Neural progenitor cell (in vitro differentiated cells): Measurements from ENCODE around the gene EIF2B2. TPM values are rescaled to one million over a fixed set of nuclear protein-coding genes. Genes with fewer than 3 reads are reported as not detected.

Source experiments
- DNase-seq: peaks from one replicate; pipeline ENCODE4 v3.0.0-alpha.2; 2016; ENCODE audit warnings: low spot score
- H2AFZ ChIP-seq: fragments of 200-600 bp; sonication (generic); replicated peaks from 2 replicates; pipeline ENCODE4 v1.6.1; 2016; ENCODE audit warnings: antibody characterized with exemption
- H3F3A ChIP-seq: fragments of 200-600 bp; sonication (generic); 2 replicates; pipeline ENCODE4 v1.6.1; 2016; ENCODE audit warnings: antibody characterized with exemption, low read depth
- H3K27ac ChIP-seq: fragments of 200-600 bp; sonication (generic); 2 replicates; pipeline ENCODE4 v1.5.1; 2016; ENCODE audit warnings: mild to moderate bottlenecking
- H3K27me3 ChIP-seq: fragments of 200-600 bp; sonication (generic); 2 replicates; pipeline ENCODE4 v1.6.1; 2016; ENCODE audit warnings: mild to moderate bottlenecking, moderate library complexity
- H3K36me3 ChIP-seq: fragments of 200-600 bp; sonication (generic); 2 replicates; pipeline ENCODE4 v1.5.1; 2016
- H3K4me1 ChIP-seq: fragments of 200-600 bp; sonication (generic); 2 replicates; pipeline ENCODE4 v1.6.1; 2016; ENCODE audit warnings: mixed run types
- H3K4me2 ChIP-seq: fragments of 200-600 bp; sonication (generic); 2 replicates; pipeline ENCODE4 v1.6.1; 2016
- H3K4me3 ChIP-seq: fragments of 200-600 bp; sonication (generic); 2 replicates; pipeline ENCODE4 v1.5.1; 2016
- H3K79me2 ChIP-seq: fragments of 200-600 bp; sonication (generic); 2 replicates; pipeline ENCODE4 v1.6.1; 2016; ENCODE audit warnings: low read depth
- H3K9ac ChIP-seq: fragments of 200-600 bp; sonication (generic); 2 replicates; pipeline ENCODE4 v1.6.1; 2016
- H3K9me3 ChIP-seq: fragments of 200-600 bp; sonication (generic); 2 replicates; pipeline ENCODE4 v1.5.1; 2016; ENCODE audit warnings: low read depth
- H4K20me1 ChIP-seq: fragments of 200-600 bp; sonication (generic); 2 replicates; pipeline ENCODE4 v1.6.1; 2016; ENCODE audit warnings: low read depth
- H3K27ac Mint-ChIP-seq: 3 replicates; pipeline ENCODE4 v1.8.0; 2021; ENCODE audit warnings: mixed read lengths
- H3K27me3 Mint-ChIP-seq: 2 replicates; pipeline ENCODE4 v1.8.0; 2022; ENCODE audit warnings: low read depth, mild to moderate bottlenecking, inconsistent platforms, moderate library complexity, mixed read lengths; ENCODE audit not compliant: insufficient read depth
- H3K36me3 Mint-ChIP-seq: 3 replicates; pipeline ENCODE4 v1.8.0; 2021; ENCODE audit warnings: mixed read lengths
- H3K4me1 Mint-ChIP-seq: 3 replicates; pipeline ENCODE4 v1.8.0; 2021; ENCODE audit warnings: mixed read lengths
- H3K4me3 Mint-ChIP-seq: 3 replicates; pipeline ENCODE4 v1.8.0; 2021; ENCODE audit warnings: mild to moderate bottlenecking, moderate library complexity, mixed read lengths
- H3K9me3 Mint-ChIP-seq: 3 replicates; pipeline ENCODE4 v1.8.0; 2020; ENCODE audit warnings: mixed read lengths
- CTCF ChIP-seq: fragments of 200-600 bp; sonication (generic); IDR thresholded peaks from 2 replicates; pipeline ENCODE4 v1.5.1; 2017; ENCODE audit warnings: antibody characterized with exemption, mild to moderate bottlenecking
- EZH2 ChIP-seq: fragments of 200-600 bp; sonication (generic); IDR thresholded peaks from 2 replicates; pipeline ENCODE4 v1.6.1; 2017; ENCODE audit warnings: antibody characterized with exemption, mild to moderate bottlenecking, moderate library complexity
- EZH2phosphoT487 ChIP-seq: fragments of 200-600 bp; sonication (generic); IDR thresholded peaks from 2 replicates; pipeline ENCODE4 v1.6.1; 2017; ENCODE audit warnings: antibody characterized with exemption
- total RNA-seq: library from RNA; depleted of rRNA; stranded (reverse); fragments of >200 nt; gene quantifications from 2 replicates; pipeline ENCODE4 v1.2.3, GENCODE V29; 2015; ENCODE audit warnings: low replicate concordance

The EIF2B2 gene
- total RNA-seq, 1 donor from 2014 or later = 26.9 TPM

- peaks cover 8% of the 10 kb centered on the region for H3K4me1 ChIP-seq
- peaks cover 15% of the 10 kb centered on the region for H3F3A ChIP-seq
- H3K27me3 ChIP-seq = no peaks in the 10 kb centered on the region
- peaks cover 4% of the 10 kb centered on the region for H3K9me3 Mint-ChIP-seq
- H3K4me2 ChIP-seq = no peak overlapping the region
- no peak overlapping the region for H2AFZ ChIP-seq
- peak overlapping the region; percentile 17 for H3K4me3 Mint-ChIP-seq
- peaks cover 22% of the 10 kb centered on the region for H3K79me2 ChIP-seq
- H3K4me1 Mint-ChIP-seq = peaks cover 15% of the 10 kb centered on the region
- peaks cover 11% of the 10 kb centered on the region for H3K36me3 Mint-ChIP-seq
- H3K36me3 ChIP-seq = no peaks in the 10 kb centered on the region
- TF ChIP-seq EZH2 = no peak
- TF ChIP-seq CTCF = no peak
- TF ChIP-seq EZH2phosphoT487 = no peak
- H3K9me3 ChIP-seq = no peaks in the 10 kb centered on the region
- H3K27ac Mint-ChIP-seq = no peak overlapping the region
- H3K4me3 ChIP-seq = no peak overlapping the region
- H4K20me1 ChIP-seq = peaks cover 9% of the 10 kb centered on the region
- DNase-seq = no peak
- no peak overlapping the region for H3K27ac ChIP-seq
- H3K27me3 Mint-ChIP-seq = no peaks in the 10 kb centered on the region
- no peak overlapping the region for H3K9ac ChIP-seq
Observed at GRCh38 chr14:75001261-75001660, 1.5 kb upstream of the EIF2B2 start.

GRCh38 chr14:75001899-75002298 lies 822 bp upstream of the EIF2B2 start:
- no peaks in the 10 kb centered on the region for H3K27me3 Mint-ChIP-seq
- no peak overlapping the region for H3K27ac ChIP-seq
- no peaks in the 10 kb centered on the region for H3K27me3 ChIP-seq
- peaks cover 22% of the 10 kb centered on the region for H3K79me2 ChIP-seq
- H3K27ac Mint-ChIP-seq = peak overlapping the region; percentile 50
- peak overlapping the region; percentile 99 for H3K4me3 Mint-ChIP-seq
- TF ChIP-seq EZH2phosphoT487 = no peak
- no peak for DNase-seq
- no peak overlapping the region for H3K9ac ChIP-seq
- no peaks in the 10 kb centered on the region for H3K9me3 ChIP-seq
- H3K4me3 ChIP-seq = peak overlapping the region; percentile 85
- peaks cover 8% of the 10 kb centered on the region for H3K4me1 ChIP-seq
- H3K36me3 ChIP-seq = no peaks in the 10 kb centered on the region
- peaks cover 12% of the 10 kb centered on the region for H3K36me3 Mint-ChIP-seq
- peaks cover 9% of the 10 kb centered on the region for H4K20me1 ChIP-seq
- peaks cover 15% of the 10 kb centered on the region for H3F3A ChIP-seq
- peak overlapping the region; percentile 77 for H2AFZ ChIP-seq
- peak overlapping the region; percentile 87 for H3K4me2 ChIP-seq
- peaks cover 4% of the 10 kb centered on the region for H3K9me3 Mint-ChIP-seq
- peaks cover 15% of the 10 kb centered on the region for H3K4me1 Mint-ChIP-seq

- Histone ChIP-seq H3F3A (peaks cover 15% of the 10 kb centered on the region), H4K20me1 (peaks cover 9% of the 10 kb centered on the region), H3K9me3 (no peaks in the 10 kb centered on the region), H3K4me2 (peak overlapping the region; percentile 87), H3K4me3 (peak overlapping the region; percentile 85), H3K36me3 (no peaks in the 10 kb centered on the region), H3K27ac (no peak overlapping the region), H3K9ac (peak overlapping the region; percentile 61), H2AFZ (peak overlapping the region; percentile 81), H3K27me3 (no peaks in the 10 kb centered on the region), H3K79me2 (peaks cover 22% of the 10 kb centered on the region), H3K4me1 (peaks cover 8% of the 10 kb centered on the region)
- no peak overlapping the region for H3K27ac Mint-ChIP-seq
- H3K27me3 Mint-ChIP-seq = peaks cover under 1% of the 10 kb centered on the region
- H3K4me3 Mint-ChIP-seq = peak overlapping the region; percentile 99
- no peak for TF ChIP-seq EZH2phosphoT487
- DNase-seq = peak; percentile 19
- H3K4me1 Mint-ChIP-seq = peaks cover 15% of the 10 kb centered on the region
- peaks cover 4% of the 10 kb centered on the region for H3K9me3 Mint-ChIP-seq
- H3K36me3 Mint-ChIP-seq = peaks cover 18% of the 10 kb centered on the region
Observed at GRCh38 chr14:75003250-75004027, 718 bp downstream of the EIF2B2 start.

DNA sequence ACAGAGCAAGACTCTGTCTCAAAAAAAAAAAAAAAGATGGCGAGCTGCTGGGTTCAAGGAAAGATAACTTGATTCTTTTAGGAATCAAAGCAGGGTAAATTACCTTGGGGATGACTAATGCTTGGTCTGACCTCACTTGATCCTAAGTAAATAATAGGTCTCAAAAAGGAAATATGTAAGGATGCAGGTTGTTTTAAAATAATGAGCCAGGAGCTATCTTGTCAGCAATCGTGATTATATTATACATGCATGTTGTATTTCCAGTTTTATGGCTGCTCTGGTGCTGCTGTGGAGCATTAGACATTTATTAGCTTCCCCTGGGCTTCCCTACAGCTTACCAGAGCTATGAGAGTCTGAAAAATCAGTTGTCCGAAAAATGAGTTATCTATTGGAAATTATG lies 2.6 kb downstream of the EIF2B2 start:
- Histone ChIP-seq H3K36me3 (no peaks in the 10 kb centered on the region), H3K4me2 (no peak overlapping the region), H4K20me1 (peaks cover 9% of the 10 kb centered on the region), H3K79me2 (peaks cover 22% of the 10 kb centered on the region), H2AFZ (no peak overlapping the region), H3K9me3 (no peaks in the 10 kb centered on the region), H3K27ac (no peak overlapping the region), H3K27me3 (no peaks in the 10 kb centered on the region), H3K9ac (no peak overlapping the region), H3K4me1 (peaks cover 8% of the 10 kb centered on the region), H3K4me3 (no peak overlapping the region), H3F3A (peaks cover 15% of the 10 kb centered on the region)
- peaks cover 15% of the 10 kb centered on the region for H3K4me1 Mint-ChIP-seq
- no peak overlapping the region for H3K4me3 Mint-ChIP-seq
- peaks cover 4% of the 10 kb centered on the region for H3K9me3 Mint-ChIP-seq
- TF ChIP-seq CTCF (no peak), EZH2phosphoT487 (no peak), EZH2 (no peak)
- peaks cover 18% of the 10 kb centered on the region for H3K36me3 Mint-ChIP-seq
- no peak overlapping the region for H3K27ac Mint-ChIP-seq
- no peak for DNase-seq
- H3K27me3 Mint-ChIP-seq = peaks cover 2% of the 10 kb centered on the region
